RWPE2 (cell line): ENCODE measurements around the gene CXCR6.
A peak's percentile ranks its signal among the peaks of the same experiment; 100 is the strongest.

Experiments
- ATAC-seq: fragments of 200-7000 bp; cut with Tn5 transposase; 3 replicates; pipeline ENCODE4 v1.9.1; 2021; ENCODE audit warnings: low read depth
- DNase-seq: peaks from one replicate; pipeline ENCODE4 v3.0.0-alpha.2; 2020; ENCODE audit warnings: low spot score
- H3K27ac ChIP-seq: fragments of 450-650 bp; 2 replicates; pipeline ENCODE4 v1.5.1; 2017; ENCODE audit warnings: mild to moderate bottlenecking; ENCODE audit not compliant: poor library complexity, severe bottlenecking
- H3K27me3 ChIP-seq: fragments of 250-450 bp; sonication (Bioruptor Pico); 2 replicates; pipeline ENCODE4 v1.5.1; 2021; ENCODE audit warnings: mild to moderate bottlenecking, moderate library complexity; ENCODE audit not compliant: insufficient read depth, poor library complexity, severe bottlenecking
- H3K36me3 ChIP-seq: fragments of 250-450 bp; sonication (Bioruptor Pico); 2 replicates; pipeline ENCODE4 v1.5.1; 2020; ENCODE audit warnings: low read depth, mild to moderate bottlenecking, moderate library complexity
- H3K4me1 ChIP-seq: fragments of 250-450 bp; sonication (Bioruptor Pico); 2 replicates; pipeline ENCODE4 v1.5.1; 2021; ENCODE audit warnings: mild to moderate bottlenecking, moderate library complexity; ENCODE audit not compliant: insufficient read depth, poor library complexity, severe bottlenecking
- H3K4me3 ChIP-seq: fragments of 250-450 bp; sonication (Bioruptor Pico); 2 replicates; pipeline ENCODE4 v1.5.1; 2021; ENCODE audit warnings: mild to moderate bottlenecking, moderate library complexity; ENCODE audit not compliant: severe bottlenecking
- H3K9me3 ChIP-seq: fragments of 250-450 bp; sonication (Bioruptor Pico); 2 replicates; pipeline ENCODE4 v1.5.1; 2021; ENCODE audit warnings: mild to moderate bottlenecking, moderate library complexity; ENCODE audit not compliant: severe bottlenecking
- CTCF ChIP-seq: fragments of 450-650 bp; IDR thresholded peaks from one replicate; pipeline ENCODE4 v1.5.1; 2017; ENCODE audit warnings: mild to moderate bottlenecking, moderate library complexity; ENCODE audit not compliant: poor library complexity, severe bottlenecking

The CXCR6 gene

GRCh38 chr3:45988362-45988761, 45.1 kb downstream of the CXCR6 start:
- H3K36me3 ChIP-seq: peaks cover 15% of the 10 kb centered on the region
- ATAC-seq (no peak), DNase-seq (no peak)
- no peak overlapping the region for H3K4me3 ChIP-seq
- no peaks in the 10 kb centered on the region for H3K9me3 ChIP-seq
- H3K27me3 ChIP-seq: no peaks in the 10 kb centered on the region
- H3K4me1 ChIP-seq: peaks cover 32% of the 10 kb centered on the region
- no peak overlapping the region for H3K27ac ChIP-seq
- TF ChIP-seq CTCF: no peak

GRCh38 chr3:45988804-45989203, 45.5 kb downstream of the CXCR6 start:
- Histone ChIP-seq H3K4me3 (no peak overlapping the region), H3K4me1 (peaks cover 32% of the 10 kb centered on the region), H3K9me3 (no peaks in the 10 kb centered on the region), H3K27me3 (no peaks in the 10 kb centered on the region), H3K36me3 (peaks cover 10% of the 10 kb centered on the region), H3K27ac (no peak overlapping the region)
- TF ChIP-seq CTCF: no peak
- peak; percentile 71 for ATAC-seq
- no peak for DNase-seq

GRCh38 chr3:45990181-45990580, 46.9 kb downstream of the CXCR6 start:
- no peak for ATAC-seq
- Histone ChIP-seq H3K9me3 (no peaks in the 10 kb centered on the region), H3K27me3 (no peaks in the 10 kb centered on the region), H3K4me3 (no peak overlapping the region), H3K4me1 (peaks cover 32% of the 10 kb centered on the region), H3K27ac (no peak overlapping the region), H3K36me3 (no peaks in the 10 kb centered on the region)
- TF ChIP-seq CTCF: no peak
- DNase-seq: no peak

- DNase-seq (no peak), ATAC-seq (no peak)
Observed at GRCh38 chr3:45991341-45991740, 48.1 kb downstream of the CXCR6 start.

More at GRCh38 chr3:45991341-45991740, 48.1 kb downstream of the CXCR6 start:
- Histone ChIP-seq H3K27ac (no peak overlapping the region), H3K9me3 (no peaks in the 10 kb centered on the region), H3K4me3 (no peak overlapping the region), H3K36me3 (no peaks in the 10 kb centered on the region), H3K27me3 (no peaks in the 10 kb centered on the region), H3K4me1 (peaks cover 28% of the 10 kb centered on the region)
- TF ChIP-seq CTCF: no peak
